ENCODE data around the gene B4GALT1. TPM values are rescaled to one million over a fixed set of nuclear protein-coding genes. Genes with fewer than 3 reads are reported as not detected.
A peak's percentile ranks its signal among the peaks of the same experiment; 100 is the strongest.

B4GALT1 gene
- total and polyA plus RNA-seq, 7 donors = 20.3 to 107 (median 25.5) TPM

DNA sequence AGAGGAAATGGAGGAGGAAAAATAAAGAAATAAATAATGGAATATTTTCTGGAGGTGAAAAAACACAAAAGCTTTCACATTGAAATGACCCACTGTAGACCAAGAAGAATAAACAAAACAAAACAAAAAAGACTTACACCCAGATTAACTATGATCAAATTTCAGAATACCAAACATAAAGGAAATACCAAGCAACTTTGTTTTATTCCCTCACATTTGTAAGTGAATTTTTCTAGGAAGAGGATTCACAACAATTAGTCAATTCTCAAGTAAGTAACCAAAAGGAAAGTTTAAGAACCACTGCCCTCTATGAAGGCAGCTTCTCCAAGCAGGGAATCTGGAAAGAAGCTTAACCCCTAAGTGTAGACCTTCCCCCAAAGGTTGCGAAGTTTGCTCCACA, 29.6 kb upstream of the B4GALT1 start:
- peak overlapping the region; percentile 37 to 74 (median 66) for H3K27ac ChIP-seq
- no peaks in the 10 kb centered on the region for H3K36me3 ChIP-seq
- no peaks in the 10 kb centered on the region for H3K9me3 ChIP-seq
- H3K27me3 ChIP-seq = no peaks in the 10 kb centered on the region
- DNase-seq = no peak
- H3K4me3 ChIP-seq = no peak overlapping the region
- 95 to 96% methylated on average over 1 of the region's 1 CpG for WGBS, 2 donors
- intact Hi-C loops (cut with DNase I) = no loop called here
- peaks cover 0 to 33% (median 21%) of the 10 kb centered on the region in 4 donors for H3K4me1 ChIP-seq
- TF ChIP-seq EP300 (IDR thresholded peaks at IDR 0.05) = no peak
- TF ChIP-seq POLR2AphosphoS5 (IDR thresholded peaks at IDR 0.05) = no peak
- no peak for TF ChIP-seq POLR2A (IDR thresholded peaks at IDR 0.05)
- TF ChIP-seq, protein P1, sequence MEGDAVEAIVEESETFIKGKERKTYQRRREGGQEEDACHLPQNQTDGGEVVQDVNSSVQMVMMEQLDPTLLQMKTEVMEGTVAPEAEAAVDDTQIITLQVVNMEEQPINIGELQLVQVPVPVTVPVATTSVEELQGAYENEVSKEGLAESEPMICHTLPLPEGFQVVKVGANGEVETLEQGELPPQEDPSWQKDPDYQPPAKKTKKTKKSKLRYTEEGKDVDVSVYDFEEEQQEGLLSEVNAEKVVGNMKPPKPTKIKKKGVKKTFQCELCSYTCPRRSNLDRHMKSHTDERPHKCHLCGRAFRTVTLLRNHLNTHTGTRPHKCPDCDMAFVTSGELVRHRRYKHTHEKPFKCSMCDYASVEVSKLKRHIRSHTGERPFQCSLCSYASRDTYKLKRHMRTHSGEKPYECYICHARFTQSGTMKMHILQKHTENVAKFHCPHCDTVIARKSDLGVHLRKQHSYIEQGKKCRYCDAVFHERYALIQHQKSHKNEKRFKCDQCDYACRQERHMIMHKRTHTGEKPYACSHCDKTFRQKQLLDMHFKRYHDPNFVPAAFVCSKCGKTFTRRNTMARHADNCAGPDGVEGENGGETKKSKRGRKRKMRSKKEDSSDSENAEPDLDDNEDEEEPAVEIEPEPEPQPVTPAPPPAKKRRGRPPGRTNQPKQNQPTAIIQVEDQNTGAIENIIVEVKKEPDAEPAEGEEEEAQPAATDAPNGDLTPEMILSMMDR (IDR thresholded peaks at IDR 0.05) = no peak

DNA sequence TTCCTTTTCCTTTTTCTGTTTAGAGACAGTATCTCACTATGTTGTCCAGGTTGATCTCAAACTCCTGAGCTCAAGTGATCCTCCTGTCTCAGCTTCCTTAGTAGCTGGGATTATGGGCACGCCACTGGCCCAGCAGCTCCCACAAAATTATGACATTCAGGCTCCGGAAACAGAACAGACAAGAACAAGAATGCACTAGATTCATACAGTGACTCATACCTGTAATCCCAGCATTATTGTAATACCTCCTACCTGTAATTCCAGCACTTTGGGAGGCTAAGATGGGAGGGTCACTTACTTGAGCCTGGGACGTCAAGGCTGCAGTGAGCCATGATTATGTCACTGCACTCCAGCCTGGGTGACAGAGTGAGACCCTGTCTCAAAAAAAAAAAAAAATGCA, 26.7 kb upstream of the B4GALT1 start:
- Histone ChIP-seq H3K27ac (peak overlapping the region in 1 of 4 donors; percentile 56), H3K36me3 (no peaks in the 10 kb centered on the region), H3K4me1 (peaks cover 0 to 42% (median 27%) of the 10 kb centered on the region in 4 donors), H3K27me3 (no peaks in the 10 kb centered on the region), H3K9me3 (no peaks in the 10 kb centered on the region), H3K4me3 (no peak overlapping the region)
- TF ChIP-seq, protein P1 (IDR thresholded peaks at IDR 0.05) = no peak
- TF ChIP-seq POLR2AphosphoS5 (IDR thresholded peaks at IDR 0.05) = no peak
- no peak for TF ChIP-seq EP300 (IDR thresholded peaks at IDR 0.05)
- TF ChIP-seq POLR2A (IDR thresholded peaks at IDR 0.05) = no peak
- 76 to 92% methylated on average over 3 of the region's 3 CpGs for WGBS, 2 donors
- intact Hi-C loops (cut with DNase I) = no loop called here
- no peak for DNase-seq

DNA sequence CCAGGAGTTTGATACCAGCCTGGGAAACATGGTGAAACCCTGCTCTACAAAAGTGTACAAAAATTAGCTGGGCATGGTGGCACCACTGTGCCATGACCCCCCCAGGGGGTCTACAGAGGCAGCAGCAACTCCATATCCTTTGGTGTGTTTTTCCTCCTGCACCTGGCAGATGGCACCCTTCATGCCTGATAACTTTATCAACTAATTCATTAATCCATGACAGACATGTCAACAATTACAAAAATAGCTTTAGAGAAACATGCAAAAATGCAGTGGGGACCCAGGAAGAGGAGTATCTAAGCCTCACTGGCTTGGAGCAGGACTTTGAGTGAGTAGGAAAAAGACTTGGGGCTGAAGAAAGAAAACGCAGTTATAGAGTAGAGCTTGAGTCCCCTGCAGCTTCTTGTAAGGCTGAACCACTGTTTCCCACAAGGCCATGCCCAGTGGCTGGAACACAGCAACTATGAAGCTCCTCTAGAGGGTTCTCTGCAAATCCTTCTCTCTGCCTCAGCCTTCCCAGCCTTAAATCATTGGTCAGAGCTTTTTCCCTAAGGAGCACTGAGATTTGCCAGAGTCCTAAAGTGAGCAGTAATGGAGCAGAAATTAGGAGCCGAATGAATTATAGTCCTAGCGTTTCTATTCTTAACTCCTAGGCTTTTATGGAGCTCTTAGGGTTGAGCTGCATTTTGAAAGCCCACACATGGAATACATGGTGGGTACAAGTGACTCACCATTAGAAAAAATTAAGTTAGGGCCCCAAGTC, 25.5 kb upstream of the B4GALT1 start:
- intact Hi-C loops (cut with DNase I) = no loop called here
- peak overlapping the region in 3 of 4 donors; percentile 1 to 56 (median 47) for H3K27ac ChIP-seq
- 80 to 90% methylated on average over 3 of the region's 3 CpGs for whole genome bisulfite sequencing, 2 donors
- H3K36me3 ChIP-seq = no peaks in the 10 kb centered on the region
- H3K4me3 ChIP-seq = no peak overlapping the region
- no peak for TF ChIP-seq POLR2A (IDR thresholded peaks at IDR 0.05)
- TF ChIP-seq POLR2AphosphoS5 (IDR thresholded peaks at IDR 0.05) = peak in 3 of 4 donors; percentile 19 to 27 (median 27)
- H3K4me1 ChIP-seq = peaks cover 0 to 47% (median 29%) of the 10 kb centered on the region in 4 donors
- no peaks in the 10 kb centered on the region for H3K9me3 ChIP-seq
- H3K27me3 ChIP-seq = no peaks in the 10 kb centered on the region
- no peak for DNase-seq

DNA sequence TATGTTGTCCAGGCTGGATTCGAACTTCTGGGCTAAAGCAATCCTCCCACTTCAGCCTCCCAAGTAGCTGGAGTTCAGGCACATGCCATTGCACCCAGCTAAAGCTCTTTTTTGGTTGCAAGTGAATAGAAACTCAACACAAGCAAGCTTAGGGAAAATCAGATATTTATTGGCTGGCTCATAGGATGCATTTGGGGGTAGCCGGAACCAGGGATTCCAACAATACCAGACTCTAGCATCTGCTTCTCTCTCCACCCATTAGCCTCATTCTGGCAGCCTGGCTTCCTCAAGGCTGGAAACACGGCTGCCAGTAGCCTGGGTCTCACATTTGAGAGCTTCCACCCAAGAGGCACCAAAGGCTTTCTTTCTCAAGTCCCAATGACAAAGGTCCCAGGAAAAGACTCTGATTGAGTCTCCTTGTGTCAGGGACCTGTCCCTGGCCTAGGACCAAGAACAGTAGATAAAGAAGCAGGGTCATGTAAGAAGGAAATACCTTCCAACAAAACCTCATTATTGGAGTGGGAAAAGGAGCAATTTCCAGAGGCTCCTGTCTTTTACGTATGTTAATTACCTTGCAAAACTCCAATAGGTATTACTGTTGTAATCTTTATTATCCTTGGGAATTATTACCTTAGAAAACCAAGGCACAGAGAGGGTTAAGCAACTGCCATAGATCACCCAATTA, 23.0 kb upstream of the B4GALT1 start:
- intact Hi-C loops (cut with DNase I) = no loop called here

More for the DNA sequence above, 23.0 kb upstream of the B4GALT1 start:
- Histone ChIP-seq H3K27me3 (no peaks in the 10 kb centered on the region), H3K9me3 (no peaks in the 10 kb centered on the region), H3K4me3 (no peak overlapping the region), H3K36me3 (no peaks in the 10 kb centered on the region), H3K27ac (no peak overlapping the region), H3K4me1 (peaks cover 0 to 53% (median 49%) of the 10 kb centered on the region in 4 donors)
- DNase-seq = no peak
- TF ChIP-seq, protein P1 (IDR thresholded peaks at IDR 0.05) = no peak
- TF ChIP-seq POLR2A (IDR thresholded peaks at IDR 0.05) (no peak), EP300 (IDR thresholded peaks at IDR 0.05) (no peak), POLR2AphosphoS5 (IDR thresholded peaks at IDR 0.05) (no peak)
- WGBS, 2 donors = 74 to 78% methylated on average over 4 of the region's 4 CpGs

All from sigmoid colon (tissue), 7 donors.